Esophagus squamous epithelium (tissue), 5 donors: ENCODE measurements around the gene ATP8B1. TPM values are rescaled to one million over a fixed set of nuclear protein-coding genes. Genes with fewer than 3 reads are reported as not detected.

Experiments
- DNase-seq: peaks from one replicate; lab custom pipeline; 2025; lab: John Stamatoyannopoulos, UW
- H3K27ac ChIP-seq, 4 donors: fragments of 200-600 bp; sonication (generic); one replicate each; pipeline ENCODE4 v1.5.1; 2016 to 2019; ENCODE audit warnings: mild to moderate bottlenecking in 1 of 4
- H3K27me3 ChIP-seq, 4 donors: fragments of 200-600 bp; sonication (generic); 1 replicate in 3 of 4; 2 replicates in 1 of 4; pipeline versions ENCODE4 v1.5.1 to v1.6.0; 2017 to 2021; ENCODE audit warnings: antibody characterized with exemption in 1 of 4
- H3K36me3 ChIP-seq, 3 donors: fragments of 200-600 bp; sonication (generic); one replicate each; pipeline ENCODE4 v1.5.1; 2016 to 2019
- H3K4me1 ChIP-seq, 3 donors: fragments of 200-600 bp; sonication (generic); one replicate each; pipeline ENCODE4 v1.5.1; 2017 to 2019
- H3K4me3 ChIP-seq, 4 donors: fragments of 200-600 bp; sonication (generic); 1 replicate in 3 of 4; 2 replicates in 1 of 4; pipeline ENCODE4 v1.5.1; 2016 to 2019; ENCODE audit warnings: mild to moderate bottlenecking in 2 of 4, moderate library complexity in 1 of 4
- H3K9me3 ChIP-seq, 3 donors: fragments of 200-600 bp; sonication (generic); one replicate each; pipeline ENCODE4 v1.5.1; 2016 to 2019
- POLR2A ChIP-seq, 4 donors: fragments of 450-650 bp; IDR thresholded peaks; one replicate each; pipeline ENCODE4 v1.6.1; 2017; ENCODE audit warnings: antibody characterized with exemption in 4 of 4, mild to moderate bottlenecking in 4 of 4, moderate library complexity in 3 of 4
- WGBS, 2 donors: methylation state at CpG; one replicate each; pipeline ENCODE4 v1.1.5; 2018; 5-methylcytosine and 5-hydroxymethylcytosine counted together
- intact Hi-C: fragments of 100-400 bp; cut with DNase I; formaldehyde crosslinking; loops from one replicate; pipeline ENCODE4 v1.15.0; 2022
- total RNA-seq, 4 donors: library from RNA; depleted of rRNA; stranded (reverse); fragments of >200 nt; gene quantifications; one replicate each; pipeline ENCODE4 v1.1.0, GENCODE V29; 2016
- TF ChIP-seq, protein P1 (sequence below), 6 experiments: fragments of 450-650 bp in 4 of 6; fragments of 200-600 bp in 2 of 6; sonication (generic) in 2 of 6; IDR thresholded peaks; one replicate each; pipeline ENCODE4 v1.5.1; 2016 to 2019; ENCODE audit warnings: antibody characterized with exemption in 6 of 6, mild to moderate bottlenecking in 4 of 6, moderate library complexity in 4 of 6
- donor health status: DM: yes; HTN: yes; CAD: no.

ATP8B1 gene
- total RNA-seq, 4 donors from 2014 or later = 20.2 to 39.1 (median 35.6) TPM

DNA sequence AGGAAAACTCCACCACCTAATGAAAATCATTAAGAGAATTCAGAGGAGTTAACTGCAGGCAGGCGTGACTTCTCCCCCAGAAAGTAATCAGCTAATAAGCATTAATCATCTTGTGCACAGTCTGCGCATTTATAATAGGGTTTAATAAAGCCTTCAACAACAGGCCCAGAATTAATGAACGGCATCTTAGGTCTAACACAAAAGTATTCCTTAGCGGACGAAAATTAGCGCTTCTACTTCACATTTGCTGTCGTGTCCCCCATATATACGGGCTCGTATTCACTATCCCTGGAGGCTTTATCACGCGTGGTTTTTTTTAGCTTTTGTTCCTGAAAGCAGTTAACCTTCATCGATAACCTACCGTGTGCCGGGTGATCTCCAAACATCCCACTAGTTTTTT, 1.8 kb downstream of the ATP8B1 start:
- no peak for DNase-seq
- H3K4me3 ChIP-seq = peak overlapping the region; percentile 81 to 92 (median 88)
- TF ChIP-seq, protein P1, sequence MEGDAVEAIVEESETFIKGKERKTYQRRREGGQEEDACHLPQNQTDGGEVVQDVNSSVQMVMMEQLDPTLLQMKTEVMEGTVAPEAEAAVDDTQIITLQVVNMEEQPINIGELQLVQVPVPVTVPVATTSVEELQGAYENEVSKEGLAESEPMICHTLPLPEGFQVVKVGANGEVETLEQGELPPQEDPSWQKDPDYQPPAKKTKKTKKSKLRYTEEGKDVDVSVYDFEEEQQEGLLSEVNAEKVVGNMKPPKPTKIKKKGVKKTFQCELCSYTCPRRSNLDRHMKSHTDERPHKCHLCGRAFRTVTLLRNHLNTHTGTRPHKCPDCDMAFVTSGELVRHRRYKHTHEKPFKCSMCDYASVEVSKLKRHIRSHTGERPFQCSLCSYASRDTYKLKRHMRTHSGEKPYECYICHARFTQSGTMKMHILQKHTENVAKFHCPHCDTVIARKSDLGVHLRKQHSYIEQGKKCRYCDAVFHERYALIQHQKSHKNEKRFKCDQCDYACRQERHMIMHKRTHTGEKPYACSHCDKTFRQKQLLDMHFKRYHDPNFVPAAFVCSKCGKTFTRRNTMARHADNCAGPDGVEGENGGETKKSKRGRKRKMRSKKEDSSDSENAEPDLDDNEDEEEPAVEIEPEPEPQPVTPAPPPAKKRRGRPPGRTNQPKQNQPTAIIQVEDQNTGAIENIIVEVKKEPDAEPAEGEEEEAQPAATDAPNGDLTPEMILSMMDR (IDR thresholded peaks at IDR 0.05) = no peak
- no peak for TF ChIP-seq POLR2A (IDR thresholded peaks at IDR 0.05)
- 19 to 33% methylated on average over 14 of the region's 14 CpGs for WGBS, 2 donors
- intact Hi-C loops = loop anchor here (10.0 kb wide), 1 partner anchor 67 kb away; no protein-coding TSS in a partner anchor
- no peaks in the 10 kb centered on the region for H3K36me3 ChIP-seq
- H3K4me1 ChIP-seq = peaks cover 5 to 72% (median 6%) of the 10 kb centered on the region in 3 donors
- peak overlapping the region; percentile 93 to 96 (median 95) for H3K27ac ChIP-seq
- H3K9me3 ChIP-seq = no peaks in the 10 kb centered on the region
- peaks cover 0 to 25% (median 0%) of the 10 kb centered on the region in 4 donors for H3K27me3 ChIP-seq

DNA sequence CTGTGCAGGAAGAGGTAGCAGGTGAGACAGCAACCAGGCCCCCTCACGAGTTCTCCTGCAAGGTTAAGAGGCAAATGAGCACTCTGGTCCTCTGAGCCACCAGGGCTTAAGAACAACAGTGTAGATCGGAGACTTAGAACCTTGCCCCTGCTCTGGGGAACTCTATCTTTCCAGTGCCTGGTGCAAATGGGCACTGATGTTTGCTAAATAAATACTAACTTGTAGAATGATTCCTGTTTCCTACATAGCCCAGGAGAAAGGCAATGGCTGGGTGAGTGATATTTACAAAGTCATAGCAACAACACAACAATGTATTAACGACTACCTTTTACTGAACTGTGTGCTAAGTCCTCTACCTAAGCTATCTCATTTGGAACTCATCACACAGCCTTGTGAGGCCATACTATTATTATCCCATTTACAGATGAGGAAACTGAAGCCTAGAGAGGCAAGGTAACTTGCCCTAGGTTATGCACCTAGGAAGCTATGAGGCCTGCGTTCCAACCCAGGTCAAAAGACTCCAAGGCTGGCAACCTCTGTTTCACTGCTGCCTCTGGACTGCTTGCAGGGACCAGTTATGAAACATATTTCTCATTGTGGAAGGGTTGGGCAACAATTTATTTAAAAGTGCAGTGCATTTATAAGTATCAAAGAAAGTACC, 4.3 kb downstream of the ATP8B1 start:
- intact Hi-C loops = no loop called here
- Histone ChIP-seq H3K27ac (no peak overlapping the region), H3K4me1 (peaks cover under 1 to 66% (median 3%) of the 10 kb centered on the region in 3 donors)

DNA sequence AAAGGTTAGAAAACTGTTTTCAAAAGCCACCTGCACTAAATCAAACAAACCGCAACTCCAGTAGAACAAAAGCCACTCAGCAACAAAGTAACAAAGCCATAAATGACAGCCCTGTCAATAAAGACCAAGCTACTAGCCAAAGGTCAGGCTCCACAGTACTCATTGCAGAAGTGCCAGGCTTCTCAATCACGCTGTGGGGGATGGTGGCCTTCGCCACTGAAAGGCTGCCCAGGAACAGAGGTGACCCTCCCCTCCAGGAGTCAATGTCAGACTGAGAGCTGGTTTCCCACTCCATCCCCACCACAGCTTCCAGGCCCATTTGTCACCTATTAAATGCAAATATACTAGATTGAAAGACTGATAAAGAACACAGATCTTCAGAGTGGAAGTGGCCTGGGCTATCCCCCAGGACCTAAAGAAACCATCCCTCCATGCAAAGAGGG, 5.9 kb downstream of the ATP8B1 start:
- H3K27ac ChIP-seq = no peak overlapping the region
- no peak for DNase-seq
- WGBS, 2 donors = 79 to 88% methylated on average over 1 to 3 of the region's 3 CpGs

More for the DNA sequence above, 4.3 kb downstream of the ATP8B1 start:
- no peak overlapping the region for H3K4me3 ChIP-seq
- no peak for DNase-seq
- no peaks in the 10 kb centered on the region for H3K36me3 ChIP-seq
- WGBS, 2 donors = 74 to 75% methylated on average over 4 of the region's 4 CpGs
- no peaks in the 10 kb centered on the region for H3K9me3 ChIP-seq
- TF ChIP-seq, protein P1 (IDR thresholded peaks at IDR 0.05) = no peak
- TF ChIP-seq POLR2A (IDR thresholded peaks at IDR 0.05) = no peak
- H3K27me3 ChIP-seq = peaks cover 0 to 23% (median 0%) of the 10 kb centered on the region in 4 donors

DNA sequence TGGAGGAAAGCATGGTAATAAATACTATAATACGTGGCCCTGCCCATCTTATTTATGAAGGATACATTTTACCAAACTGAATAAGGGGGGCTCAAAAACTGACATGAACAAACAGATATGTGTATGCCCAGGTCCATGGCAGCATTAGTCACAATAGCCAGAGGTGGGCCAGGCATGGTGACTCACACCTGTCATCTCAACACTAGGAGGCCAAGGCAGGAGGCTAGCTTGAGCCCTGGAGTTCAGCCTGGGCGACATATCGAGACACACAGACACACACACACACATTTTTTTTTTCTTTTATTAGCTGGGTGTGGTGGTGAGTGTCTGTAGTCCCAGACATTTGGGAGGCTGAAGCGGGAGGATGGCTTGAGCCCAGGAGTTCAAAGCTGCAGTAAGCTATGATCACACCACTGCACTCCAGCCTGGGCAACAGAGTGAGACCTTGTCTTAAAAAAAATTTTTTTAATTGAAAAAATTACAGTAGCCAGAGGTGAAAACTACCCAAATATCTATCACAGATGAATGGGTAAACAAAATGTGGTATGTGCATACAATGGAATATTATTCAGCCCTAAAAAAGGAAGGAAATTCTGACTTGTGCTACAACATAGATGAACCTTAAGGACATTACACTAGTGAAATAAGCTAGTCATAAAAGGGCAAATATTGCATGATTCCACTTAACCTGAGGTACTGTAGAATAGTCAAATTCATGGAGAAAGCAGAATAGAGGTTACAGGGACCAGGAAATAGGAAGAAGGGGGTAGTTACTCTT, 8.0 kb downstream of the ATP8B1 start:
- WGBS, 2 donors = 95% methylated on average over 2 to 4 of the region's 4 CpGs
- Histone ChIP-seq H3K27ac (peak overlapping the region in 2 of 4 donors; percentile 82 to 88), H3K4me3 (no peak overlapping the region), H3K9me3 (no peaks in the 10 kb centered on the region), H3K27me3 (no peaks in the 10 kb centered on the region), H3K36me3 (no peaks in the 10 kb centered on the region), H3K4me1 (peaks cover 0 to 77% (median 15%) of the 10 kb centered on the region in 3 donors)
- DNase-seq = no peak
- intact Hi-C loops = no loop called here
- no peak for TF ChIP-seq POLR2A (IDR thresholded peaks at IDR 0.05)
- TF ChIP-seq, protein P1 (IDR thresholded peaks at IDR 0.05) = no peak

More for the DNA sequence above, 5.9 kb downstream of the ATP8B1 start:
- H3K27me3 ChIP-seq = peaks cover 0 to 7% (median 0%) of the 10 kb centered on the region in 4 donors
- intact Hi-C loops = no loop called here
- TF ChIP-seq, protein P1 (IDR thresholded peaks at IDR 0.05) = no peak
- TF ChIP-seq POLR2A (IDR thresholded peaks at IDR 0.05) = no peak
- H3K9me3 ChIP-seq = no peaks in the 10 kb centered on the region
- no peaks in the 10 kb centered on the region for H3K36me3 ChIP-seq
- peaks cover 0 to 75% (median 13%) of the 10 kb centered on the region in 3 donors for H3K4me1 ChIP-seq
- no peak overlapping the region for H3K4me3 ChIP-seq
